H1 (cell line): Measurements from ENCODE around the gene GSDME. TPM values are rescaled to one million over a fixed set of nuclear protein-coding genes. Genes with fewer than 3 reads are reported as not detected.

Experiments used
- CTCF ChIA-PET: fragments of 300-600 bp; sonication (Branson Sonifier 250); formaldehyde crosslinking; loops from one replicate; lab custom pipeline; 2021; ENCODE audit not compliant: partially characterized antibody; lab: Charles Lee
- POLR2A ChIA-PET: fragments of 300-600 bp; sonication (Branson Sonifier 250); formaldehyde crosslinking; loops from one replicate; lab custom pipeline; 2021; ENCODE audit warnings: inconsistent platforms; ENCODE audit not compliant: partially characterized antibody; lab: Charles Lee
- DNase-seq, 2 experiments: peaks; one replicate each; pipeline versions ENCODE4 v3.0.0 to v3.0.0-alpha.2; 2010 to 2022; ENCODE audit warnings: low spot score in 2 of 2, low read depth in 1 of 2, mixed read lengths in 1 of 2
- FAIRE-seq: peaks from 2 replicates; lab custom pipeline; 2011; peaks lifted over from hg19 to GRCh38; lab: Jason Lieb, UNC
- H2AFZ ChIP-seq: 2 replicates; pipeline ENCODE4 v1.8.1; 2012; ENCODE audit warnings: low read length, inconsistent platforms
- H2AK5ac ChIP-seq: 2 replicates; pipeline ENCODE4 v1.6.1; 2013; ENCODE audit warnings: low read depth, low read length
- H2BK120ac ChIP-seq: replicated peaks from 2 replicates; pipeline ENCODE3; 2013; ENCODE audit warnings: low read depth, low read length, inconsistent platforms
- H2BK12ac ChIP-seq: 2 replicates; pipeline ENCODE4 v1.6.1; 2013; ENCODE audit warnings: low read depth, low read length
- H2BK15ac ChIP-seq: 2 replicates; pipeline ENCODE4 v1.6.1; 2013; ENCODE audit warnings: low read length
- H2BK20ac ChIP-seq: 2 replicates; pipeline ENCODE4 v1.6.1; 2013; ENCODE audit warnings: low read length
- H2BK5ac ChIP-seq: 2 replicates; pipeline ENCODE4 v1.6.1; 2013; ENCODE audit warnings: low read depth, low read length
- H3K14ac ChIP-seq: 2 replicates; pipeline ENCODE4 v1.6.1; 2013; ENCODE audit warnings: inconsistent platforms; ENCODE audit not compliant: insufficient read length
- H3K18ac ChIP-seq: 2 replicates; pipeline ENCODE4 v1.6.1; 2013; ENCODE audit warnings: low read length; ENCODE audit errors: extremely low read depth
- H3K23ac ChIP-seq: 2 replicates; pipeline ENCODE4 v1.6.1; 2013; ENCODE audit warnings: inconsistent platforms; ENCODE audit not compliant: insufficient read length
- H3K23me2 ChIP-seq: 2 replicates; pipeline ENCODE4 v1.6.1; 2013; ENCODE audit warnings: low read depth, low read length
- H3K27ac ChIP-seq: 2 replicates; pipeline ENCODE4 v1.6.1; 2011; ENCODE audit warnings: low read depth, low read length, inconsistent platforms
- H3K27me3 ChIP-seq, 4 experiments: replicated peaks in 1 of 4; 1 replicate in 1 of 4; 2 replicates in 3 of 4; pipeline versions ENCODE4 v1.6.1 to v1.8.1; 2011 to 2013; ENCODE audit warnings: low read length in 3 of 4, mild to moderate bottlenecking in 3 of 4, inconsistent platforms in 2 of 4, mixed read lengths in 2 of 4, moderate library complexity in 1 of 4; ENCODE audit not compliant: control insufficient read depth in 3 of 4, insufficient read depth in 3 of 4; ENCODE audit errors: extremely low read depth in 1 of 4
- H3K36me3 ChIP-seq, 4 experiments: 2 replicates each; pipeline versions ENCODE4 v1.6.1 to v1.8.1; 2011 to 2013; ENCODE audit warnings: mild to moderate bottlenecking in 4 of 4, low read length in 3 of 4, moderate library complexity in 2 of 4, control low read depth in 1 of 4, inconsistent platforms in 1 of 4; ENCODE audit not compliant: insufficient read depth in 4 of 4, control insufficient read depth in 2 of 4
- H3K4ac ChIP-seq: replicated peaks from 2 replicates; pipeline ENCODE3; 2013; ENCODE audit warnings: low read length, low read depth, mixed read lengths, inconsistent platforms; ENCODE audit not compliant: insufficient read length
- H3K4me1 ChIP-seq, 4 experiments: replicated peaks in 1 of 4; 1 replicate in 1 of 4; 2 replicates in 3 of 4; pipeline versions ENCODE4 v1.6.1 to v1.8.1; 2011 to 2013; ENCODE audit warnings: low read length in 3 of 4, inconsistent platforms in 2 of 4, mixed read lengths in 1 of 4; ENCODE audit not compliant: insufficient read depth in 4 of 4, control insufficient read depth in 3 of 4
- H3K4me2 ChIP-seq, 2 experiments: 2 replicates each; pipeline versions ENCODE4 v1.6.1 to v1.8.1; 2011 to 2013; ENCODE audit warnings: low read depth in 2 of 2, low read length in 2 of 2, control low read depth in 1 of 2, inconsistent platforms in 1 of 2, mild to moderate bottlenecking in 1 of 2; ENCODE audit not compliant: insufficient read depth in 1 of 2
- H3K4me3 ChIP-seq, 4 experiments: fragments of 200-600, 300-600 bp in 1 of 4; sonication (generic), shearing (Covaris generic), sonication (Bioruptor Twin) in 1 of 4; 2 replicates each; pipeline versions ENCODE4 v1.5.1 to v1.8.1; 2011 to 2016; ENCODE audit warnings: low read length in 4 of 4, low read depth in 3 of 4, control low read depth in 2 of 4, inconsistent platforms in 2 of 4, mild to moderate bottlenecking in 2 of 4, mixed read lengths in 1 of 4, moderate library complexity in 1 of 4; ENCODE audit not compliant: insufficient read depth in 2 of 4; ENCODE audit errors: extremely low read depth in 1 of 4
- H3K56ac ChIP-seq: replicated peaks from 2 replicates; pipeline ENCODE3; 2013; ENCODE audit warnings: low read depth, mild to moderate bottlenecking, mixed read lengths, low read length, inconsistent platforms; ENCODE audit not compliant: insufficient read length
- H3K79me1 ChIP-seq: 2 replicates; pipeline ENCODE4 v1.6.1; 2013; ENCODE audit warnings: low read depth, low read length, control low read depth
- H3K79me2 ChIP-seq, 2 experiments: 2 replicates each; pipeline versions ENCODE4 v1.6.1 to v1.8.1; 2012 to 2013; ENCODE audit warnings: low read length in 2 of 2, mild to moderate bottlenecking in 2 of 2, inconsistent platforms in 1 of 2; ENCODE audit not compliant: insufficient read depth in 2 of 2, control insufficient read depth in 1 of 2
- H3K9ac ChIP-seq, 4 experiments: replicated peaks in 1 of 4; 1 replicate in 1 of 4; 2 replicates in 3 of 4; pipeline versions ENCODE4 v1.6.1 to v1.8.1; 2011 to 2013; ENCODE audit warnings: low read depth in 3 of 4, low read length in 3 of 4, control low read depth in 2 of 4, mild to moderate bottlenecking in 2 of 4, moderate library complexity in 2 of 4, inconsistent platforms in 1 of 4; ENCODE audit errors: extremely low read depth in 1 of 4
- H3K9me3 ChIP-seq, 2 experiments: 2 replicates each; pipeline versions ENCODE4 v1.6.1 to v1.8.1; 2012 to 2013; ENCODE audit warnings: mild to moderate bottlenecking in 2 of 2, moderate library complexity in 2 of 2, control low read depth in 1 of 2, inconsistent platforms in 1 of 2, low read depth in 1 of 2, low read length in 1 of 2, mixed read lengths in 1 of 2; ENCODE audit not compliant: insufficient read depth in 2 of 2
- H4K20me1 ChIP-seq, 2 experiments: replicated peaks in 1 of 2; 2 replicates each; pipeline versions ENCODE3 to v1.8.1; 2011 to 2013; ENCODE audit warnings: inconsistent platforms in 2 of 2, low read length in 2 of 2, mild to moderate bottlenecking in 1 of 2; ENCODE audit not compliant: insufficient read depth in 2 of 2, control insufficient read depth in 1 of 2
- H4K5ac ChIP-seq: 2 replicates; pipeline ENCODE4 v1.6.1; 2013; ENCODE audit warnings: low read length, low read depth, mixed read lengths, inconsistent platforms; ENCODE audit not compliant: insufficient read length
- H4K8ac ChIP-seq: 2 replicates; pipeline ENCODE4 v1.8.0; 2013; ENCODE audit warnings: mild to moderate bottlenecking, moderate library complexity, low read length, inconsistent platforms; ENCODE audit not compliant: insufficient read depth; ENCODE audit errors: extremely low read depth
- H4K91ac ChIP-seq: replicated peaks from 2 replicates; pipeline ENCODE3; 2013; ENCODE audit warnings: low read length, mixed read lengths, inconsistent platforms; ENCODE audit not compliant: insufficient read length
- ASH2L ChIP-seq: fragments of 200-600, 300-600 bp; sonication (generic); IDR thresholded peaks from one replicate; pipeline ENCODE4 v1.7.1; 2017; ENCODE audit warnings: low read length
- ATF3 ChIP-seq: IDR thresholded peaks from 2 replicates; pipeline ENCODE4 v1.6.1; 2011; ENCODE audit warnings: low read depth, mild to moderate bottlenecking, low read length; ENCODE audit not compliant: insufficient read depth
- BCL11A ChIP-seq, 2 experiments: IDR thresholded peaks; one replicate each; pipeline ENCODE4 v1.6.1; 2011; ENCODE audit warnings: low read depth in 2 of 2, low read length in 2 of 2, mild to moderate bottlenecking in 2 of 2
- CHD1 ChIP-seq: IDR thresholded peaks from 2 replicates; pipeline ENCODE4 v1.6.1; 2012; ENCODE audit warnings: low read depth, low read length, improper control_type of control experiment
- HDAC2 ChIP-seq, 2 experiments: fragments of 300-600 bp in 1 of 2; sonication (generic) in 1 of 2; IDR thresholded peaks; 2 replicates each; pipeline ENCODE4 v1.6.1; 2011 to 2012; ENCODE audit warnings: low read depth in 2 of 2, low read length in 2 of 2, mild to moderate bottlenecking in 2 of 2, moderate library complexity in 2 of 2, borderline replicate concordance in 1 of 2, inconsistent platforms in 1 of 2
- JUN ChIP-seq: IDR thresholded peaks from 2 replicates; pipeline ENCODE4 v1.6.1; 2011; ENCODE audit warnings: low read depth, mild to moderate bottlenecking, improper control_type of control experiment, low read length
- JUND ChIP-seq: IDR thresholded peaks from 2 replicates; pipeline ENCODE4 v1.6.1; 2011; ENCODE audit warnings: mild to moderate bottlenecking, improper control_type of control experiment, low read length
- KDM1A ChIP-seq: fragments of 200-600, 300-600 bp; sonication (generic); IDR thresholded peaks from 2 replicates; pipeline ENCODE4 v1.7.1; 2016; ENCODE audit warnings: mild to moderate bottlenecking, low read length, borderline replicate concordance
- NRF1 ChIP-seq: IDR thresholded peaks from 2 replicates; pipeline ENCODE4 v1.6.1; 2011; ENCODE audit warnings: mild to moderate bottlenecking, low read depth, low read length, improper control_type of control experiment
- POU5F1 ChIP-seq: IDR thresholded peaks from 2 replicates; pipeline ENCODE4 v1.6.1; 2011; ENCODE audit warnings: low read depth, mild to moderate bottlenecking, low read length, moderate library complexity
- RBBP5 ChIP-seq: IDR thresholded peaks from 2 replicates; pipeline ENCODE4 v1.7.1; 2012; ENCODE audit warnings: low read depth, mild to moderate bottlenecking, inconsistent platforms, low read length, moderate library complexity, borderline replicate concordance
- SIX5 ChIP-seq: IDR thresholded peaks from 2 replicates; pipeline ENCODE4 v1.6.1; 2011; ENCODE audit warnings: mild to moderate bottlenecking, low read depth, low read length
- SRF ChIP-seq: IDR thresholded peaks from 2 replicates; pipeline ENCODE4 v1.6.1; 2011; ENCODE audit warnings: mild to moderate bottlenecking, low read depth, low read length, moderate library complexity
- TEAD4 ChIP-seq: IDR thresholded peaks from 2 replicates; pipeline ENCODE4 v1.6.1; 2012; ENCODE audit warnings: low read depth, low read length, inconsistent platforms, mixed read lengths
- WGBS, 2 experiments: shearing (Covaris generic) in 1 of 2; methylation state at CpG; one replicate each; pipeline versions ENCODE4 v1.1.6 to v1.1.7; 2013 to 2015; ENCODE audit warnings: low lambda C conversion rate in 2 of 2, mixed read lengths in 2 of 2, inconsistent platforms in 1 of 2, low coverage in 1 of 2, missing lambda C conversion rate in 1 of 2; ENCODE audit not compliant: insufficient replicate concordance in 2 of 2, insufficient coverage in 1 of 2, insufficient read length in 1 of 2; ENCODE audit errors: extremely low coverage in 1 of 2, missing lambda C conversion rate in 1 of 2; 5-methylcytosine and 5-hydroxymethylcytosine counted together
- polyA plus RNA-seq, 7 experiments: library from polyadenylated mRNA; depleted of rRNA in 3 of 7; stranded (reverse) in 5 of 7; unstranded in 2 of 7; fragments of >200 nt in 5 of 7; fragments of 200-250 nt in 2 of 7; gene quantifications; 1 replicate in 5 of 7; 2 replicates in 1 of 7; 4 replicates in 1 of 7; pipeline versions ENCODE4 v1.2.1 to v1.2.3, GENCODE V29; 2011 to 2013; ENCODE audit warnings: missing spikeins in 2 of 7, mixed read lengths in 2 of 7
- total RNA-seq: library from RNA; stranded (reverse); fragmentation: NEBNext Ultra II Directional; extraction: Animal tissue kit (Norgen Biotek cat#: 25700); gene quantifications from 2 replicates; pipeline ENCODE4 v1.2.1, GENCODE V29; 2021

GSDME gene
- total and polyA plus RNA-seq, 2 of the 8 experiments (the other 6 are each of a cell fraction or from before 2014, with no cell fraction given): 5.4 to 7.6 TPM

- Histone ChIP-seq H3K23me2 (no peaks in the 10 kb centered on the region), H3K36me3 (no peaks in the 10 kb centered on the region), H2AFZ (no peak overlapping the region), H3K79me1 (no peaks in the 10 kb centered on the region), H3K4me2 (no peak overlapping the region), H2BK20ac (no peak overlapping the region), H3K14ac (no peak overlapping the region), H4K8ac (no peak overlapping the region), H4K20me1 (no peaks in the 10 kb centered on the region), H4K5ac (no peak overlapping the region), H3K4me3 (no peak overlapping the region), H3K9ac (no peak overlapping the region), H2BK120ac (no peak overlapping the region), H3K18ac (no peak overlapping the region), H4K91ac (no peak overlapping the region), H3K4ac (no peak overlapping the region), H2AK5ac (no peak overlapping the region), H2BK15ac (no peak overlapping the region), H3K27me3 (no peaks in the 10 kb centered on the region), H3K9me3 (peaks cover 0 to 3% of the 10 kb centered on the region in 2 experiments; a peak in 1 of 4 replicates), H3K4me1 (no peaks in the 10 kb centered on the region), H2BK5ac (no peak overlapping the region), H3K56ac (no peak overlapping the region), H3K23ac (no peak overlapping the region), H2BK12ac (no peak overlapping the region), H3K27ac (no peak overlapping the region), H3K79me2 (no peaks in the 10 kb centered on the region)
- WGBS, 2 experiments: 23% methylated on average over 1 of the region's 1 CpG; no CpG with 5 or more reads in 1 of the 2 experiments
- ChIA-PET CTCF (interaction anchor here (0.7 kb wide), 1 partner anchor 395 kb away, joined by 3 read pairs; no protein-coding TSS in a partner anchor), POLR2A (no interaction called here)
- FAIRE-seq: no peak
- TF ChIP-seq JUN (no peak), BCL11A (IDR thresholded peaks at IDR 0.05; ENCODE audit: low read depth in 2 of 2, low read length in 2 of 2) (no peak), SRF (no peak), ASH2L (no peak), RBBP5 (no peak), SIX5 (no peak), KDM1A (no peak), JUND (no peak), CHD1 (no peak), ATF3 (no peak), HDAC2 (IDR thresholded peaks at IDR 0.05; ENCODE audit: borderline replicate concordance in 1 of 2, low read depth in 2 of 2, low read length in 2 of 2) (no peak), POU5F1 (no peak), TEAD4 (no peak), NRF1 (no peak)
- no peak for DNase-seq
Measured at GRCh38 chr7:24739306-24739705, 18.0 kb downstream of the GSDME start.
